ENCODE data around the gene NLK. TPM values are rescaled to one million over a fixed set of nuclear protein-coding genes. Genes with fewer than 3 reads are reported as not detected.

The NLK gene
- total RNA-seq, 1 experiment from 2014 or later, result 31.8 TPM

DNA sequence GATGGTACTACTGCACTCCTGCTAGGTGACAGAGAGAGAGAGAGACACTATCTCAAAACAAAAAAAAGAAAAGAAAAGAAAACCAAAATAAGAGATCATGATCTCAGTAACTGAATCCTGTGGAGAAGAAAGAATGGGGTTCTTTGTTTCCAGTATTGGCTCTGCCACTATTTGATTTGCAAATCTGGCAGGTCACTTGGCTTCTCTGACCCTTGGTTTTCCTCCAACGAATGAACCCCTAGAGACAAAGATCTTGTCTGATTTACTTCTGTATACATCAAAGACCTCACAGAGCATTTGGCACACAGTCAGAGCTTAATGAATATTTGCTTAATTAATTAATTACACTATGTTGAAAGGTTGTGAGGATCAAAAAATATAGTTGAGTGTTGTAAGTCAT, 47.9 kb upstream of the NLK start:
- Histone ChIP-seq H4K8ac (replicated peaks; ENCODE audit: insufficient read length, low read depth, low read length) (no peak overlapping the region), H3K27ac (ENCODE audit: insufficient read length, low read depth, low read length) (no peak overlapping the region), H2BK12ac (ENCODE audit: insufficient read length, low read depth, low read length) (no peak overlapping the region), H3K23me2 (ENCODE audit: insufficient read length, low read depth, low read length, poor library complexity, severe bottlenecking) (no peaks in the 10 kb centered on the region), H4K91ac (ENCODE audit: insufficient read length, low read depth, low read length) (no peak overlapping the region), H2BK120ac (ENCODE audit: low read depth, low read length, poor library complexity, severe bottlenecking) (no peak overlapping the region), H3K4ac (ENCODE audit: low read depth, low read length) (no peak overlapping the region), H2BK15ac (ENCODE audit: low read depth, low read length) (no peak overlapping the region), H3K79me2 (ENCODE audit: insufficient read depth, low read length) (no peaks in the 10 kb centered on the region), H3K27me3 (ENCODE audit: insufficient read depth, low read length) (no peaks in the 10 kb centered on the region), H2BK5ac (ENCODE audit: insufficient read length, low read length) (no peak overlapping the region), H3K4me1 (ENCODE audit: insufficient read depth, low read length) (0 out of 2 replicates have a peak, but pooled peaks cover 4% of the 10 kb centered on the region), H3T11ph (ENCODE audit: low read length) (no peak overlapping the region), H3K9me3 (ENCODE audit: control insufficient read depth, low read depth, low read length) (no peaks in the 10 kb centered on the region), H3K18ac (ENCODE audit: insufficient read length, low read depth, low read length) (no peak overlapping the region), H2AFZ (ENCODE audit: low read length) (no peak overlapping the region), H4K5ac (ENCODE audit: insufficient read length, low read depth, low read length) (no peak overlapping the region), H3K4me2 (ENCODE audit: insufficient read depth, insufficient read length, low read length) (no peak overlapping the region), H2AK5ac (ENCODE audit: insufficient read length, low read length) (no peak overlapping the region), H3K14ac (ENCODE audit: insufficient read depth, low read length) (no peak overlapping the region), H3K23ac (ENCODE audit: insufficient read length, low read depth, low read length) (no peak overlapping the region), H2BK20ac (ENCODE audit: low read depth, low read length, poor library complexity, severe bottlenecking) (no peak overlapping the region), H3K79me1 (ENCODE audit: insufficient read depth, low read depth, low read length, poor library complexity, severe bottlenecking) (no peaks in the 10 kb centered on the region), H3K56ac (ENCODE audit: insufficient read length, low read depth, low read length) (no peak overlapping the region), H4K20me1 (ENCODE audit: control insufficient read depth, insufficient read depth, insufficient read length) (no peaks in the 10 kb centered on the region), H3K9ac (ENCODE audit: extremely low read depth, insufficient read length, low read length) (no peak overlapping the region)
- no peak for DNase-seq
- WGBS (ENCODE audit: extremely low coverage, insufficient read length, low lambda C conversion rate), result no CpG with 5 or more reads among the region's 1 CpG
- H3K9me3 Mint-ChIP-seq, result peaks cover 0 to 4% of the 10 kb centered on the region in 2 experiments; a peak in 1 of 5 replicates
- H3K27ac Mint-ChIP-seq, result no peak overlapping the region
- TF ChIP-seq, protein P1, sequence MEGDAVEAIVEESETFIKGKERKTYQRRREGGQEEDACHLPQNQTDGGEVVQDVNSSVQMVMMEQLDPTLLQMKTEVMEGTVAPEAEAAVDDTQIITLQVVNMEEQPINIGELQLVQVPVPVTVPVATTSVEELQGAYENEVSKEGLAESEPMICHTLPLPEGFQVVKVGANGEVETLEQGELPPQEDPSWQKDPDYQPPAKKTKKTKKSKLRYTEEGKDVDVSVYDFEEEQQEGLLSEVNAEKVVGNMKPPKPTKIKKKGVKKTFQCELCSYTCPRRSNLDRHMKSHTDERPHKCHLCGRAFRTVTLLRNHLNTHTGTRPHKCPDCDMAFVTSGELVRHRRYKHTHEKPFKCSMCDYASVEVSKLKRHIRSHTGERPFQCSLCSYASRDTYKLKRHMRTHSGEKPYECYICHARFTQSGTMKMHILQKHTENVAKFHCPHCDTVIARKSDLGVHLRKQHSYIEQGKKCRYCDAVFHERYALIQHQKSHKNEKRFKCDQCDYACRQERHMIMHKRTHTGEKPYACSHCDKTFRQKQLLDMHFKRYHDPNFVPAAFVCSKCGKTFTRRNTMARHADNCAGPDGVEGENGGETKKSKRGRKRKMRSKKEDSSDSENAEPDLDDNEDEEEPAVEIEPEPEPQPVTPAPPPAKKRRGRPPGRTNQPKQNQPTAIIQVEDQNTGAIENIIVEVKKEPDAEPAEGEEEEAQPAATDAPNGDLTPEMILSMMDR (conservative IDR thresholded peaks at IDR 0.05), result no peak
- peaks cover 9% of the 10 kb centered on the region for H3K27me3 Mint-ChIP-seq (ENCODE audit: low read depth)
- no peak overlapping the region for H3K4me3 Mint-ChIP-seq
- H3K36me3 Mint-ChIP-seq (ENCODE audit: insufficient read depth in 1 of 3, low read depth in 3 of 3), result no peaks in the 10 kb centered on the region
- H3K4me1 Mint-ChIP-seq, result peaks cover 15 to 21% of the 10 kb centered on the region in 2 experiments; a peak in 3 of 4 replicates

All from H9 (cell line).